H9 (cell line): ENCODE measurements around the gene MDFI. TPM values are rescaled to one million over a fixed set of nuclear protein-coding genes. Genes with fewer than 3 reads are reported as not detected.

Source experiments
- DNase-seq: peaks from one replicate; pipeline ENCODE4 v3.0.0-alpha.2; 2017
- H2AFZ ChIP-seq: one replicate; pipeline ENCODE4 v1.6.1; 2013; ENCODE audit warnings: mild to moderate bottlenecking, low read length, control low read depth, moderate library complexity
- H2AK5ac ChIP-seq: 2 replicates; pipeline ENCODE4 v1.6.1; 2013; ENCODE audit warnings: low read length, control low read depth, mixed read lengths; ENCODE audit not compliant: insufficient read length
- H2BK120ac ChIP-seq: one replicate; pipeline ENCODE4 v1.6.1; 2013; ENCODE audit warnings: low read depth, mild to moderate bottlenecking, low read length, control low read depth, inconsistent platforms; ENCODE audit not compliant: poor library complexity, severe bottlenecking
- H2BK12ac ChIP-seq: 2 replicates; pipeline ENCODE4 v1.6.1; 2013; ENCODE audit warnings: low read length, control low read depth, mixed read lengths, low read depth; ENCODE audit not compliant: insufficient read length
- H2BK15ac ChIP-seq: 2 replicates; pipeline ENCODE4 v1.6.1; 2013; ENCODE audit warnings: low read depth, low read length, control low read depth
- H2BK20ac ChIP-seq: one replicate; pipeline ENCODE4 v1.6.1; 2013; ENCODE audit warnings: low read depth, mild to moderate bottlenecking, low read length, control low read depth, inconsistent platforms; ENCODE audit not compliant: poor library complexity, severe bottlenecking
- H2BK5ac ChIP-seq: 2 replicates; pipeline ENCODE4 v1.6.1; 2013; ENCODE audit warnings: low read length, control low read depth, mixed read lengths; ENCODE audit not compliant: insufficient read length
- H3K14ac ChIP-seq: 2 replicates; pipeline ENCODE4 v1.6.1; 2013; ENCODE audit warnings: low read length, control low read depth; ENCODE audit not compliant: insufficient read depth
- H3K18ac ChIP-seq: 2 replicates; pipeline ENCODE4 v1.6.1; 2013; ENCODE audit warnings: low read depth, mild to moderate bottlenecking, mixed read lengths, low read length, control low read depth; ENCODE audit not compliant: insufficient read length
- H3K23ac ChIP-seq: 2 replicates; pipeline ENCODE4 v1.6.1; 2013; ENCODE audit warnings: low read length, control low read depth, mixed read lengths, low read depth; ENCODE audit not compliant: insufficient read length
- H3K23me2 ChIP-seq: 2 replicates; pipeline ENCODE4 v1.6.1; 2013; ENCODE audit warnings: low read depth, mild to moderate bottlenecking, mixed read lengths, low read length, control low read depth; ENCODE audit not compliant: insufficient read length, poor library complexity, severe bottlenecking
- H3K27ac ChIP-seq: 2 replicates; pipeline ENCODE4 v1.5.1; 2013; ENCODE audit warnings: low read length, control low read depth, mixed read lengths, low read depth; ENCODE audit not compliant: insufficient read length
- H3K27me3 ChIP-seq: 2 replicates; pipeline ENCODE4 v1.6.1; 2013; ENCODE audit warnings: low read length, control low read depth, inconsistent platforms; ENCODE audit not compliant: insufficient read depth
- H3K4ac ChIP-seq: 2 replicates; pipeline ENCODE4 v1.6.1; 2013; ENCODE audit warnings: low read depth, mild to moderate bottlenecking, control low read depth, inconsistent platforms, low read length, moderate library complexity
- H3K4me1 ChIP-seq: 2 replicates; pipeline ENCODE4 v1.6.1; 2013; ENCODE audit warnings: low read length, control low read depth, inconsistent platforms; ENCODE audit not compliant: insufficient read depth
- H3K4me2 ChIP-seq: 2 replicates; pipeline ENCODE4 v1.6.1; 2013; ENCODE audit warnings: low read length, control low read depth, mixed read lengths; ENCODE audit not compliant: insufficient read length, insufficient read depth
- H3K56ac ChIP-seq: 2 replicates; pipeline ENCODE4 v1.6.1; 2013; ENCODE audit warnings: low read depth, mild to moderate bottlenecking, mixed read lengths, low read length, control low read depth; ENCODE audit not compliant: insufficient read length
- H3K79me1 ChIP-seq: 2 replicates; pipeline ENCODE4 v1.6.1; 2013; ENCODE audit warnings: low read depth, mild to moderate bottlenecking, moderate library complexity, low read length, control low read depth, inconsistent platforms; ENCODE audit not compliant: insufficient read depth, poor library complexity, severe bottlenecking
- H3K79me2 ChIP-seq: 2 replicates; pipeline ENCODE4 v1.6.1; 2013; ENCODE audit warnings: low read length, control low read depth, inconsistent platforms; ENCODE audit not compliant: insufficient read depth
- H3K9ac ChIP-seq: 2 replicates; pipeline ENCODE4 v1.6.1; 2013; ENCODE audit warnings: low read length, control low read depth, mixed read lengths; ENCODE audit not compliant: insufficient read length; ENCODE audit errors: extremely low read depth
- H3K9me3 ChIP-seq: one replicate; pipeline ENCODE4 v1.6.1; 2013; ENCODE audit warnings: low read depth, low read length, inconsistent platforms; ENCODE audit not compliant: control insufficient read depth
- H3T11ph ChIP-seq: one replicate; pipeline ENCODE4 v1.6.1; 2013; ENCODE audit warnings: mild to moderate bottlenecking, low read length, control low read depth, inconsistent platforms
- H4K20me1 ChIP-seq: one replicate; pipeline ENCODE4 v1.6.1; 2013; ENCODE audit not compliant: control insufficient read depth, insufficient read length, insufficient read depth
- H4K5ac ChIP-seq: 2 replicates; pipeline ENCODE4 v1.6.1; 2013; ENCODE audit warnings: low read depth, mild to moderate bottlenecking, mixed read lengths, low read length, control low read depth; ENCODE audit not compliant: insufficient read length
- H4K8ac ChIP-seq: replicated peaks from 2 replicates; pipeline ENCODE4 v1.6.1; 2013; ENCODE audit warnings: low read length, control low read depth, mixed read lengths, low read depth; ENCODE audit not compliant: insufficient read length
- H4K91ac ChIP-seq: 2 replicates; pipeline ENCODE4 v1.6.1; 2013; ENCODE audit warnings: low read depth, mild to moderate bottlenecking, moderate library complexity, mixed read lengths, low read length, control low read depth; ENCODE audit not compliant: insufficient read length
- H3K27ac Mint-ChIP-seq, 3 experiments: 2 replicates in 2 of 3; 3 replicates in 1 of 3; pipeline ENCODE4 v1.8.0; 2020 to 2021; ENCODE audit warnings: mixed read lengths in 3 of 3, mild to moderate bottlenecking in 1 of 3, moderate library complexity in 1 of 3
- H3K27me3 Mint-ChIP-seq: 2 replicates; pipeline ENCODE4 v1.8.0; 2021; ENCODE audit warnings: low read depth, mild to moderate bottlenecking, moderate library complexity, mixed read lengths
- H3K36me3 Mint-ChIP-seq, 3 experiments: 2 replicates in 2 of 3; 3 replicates in 1 of 3; pipeline ENCODE4 v1.8.0; 2020 to 2021; ENCODE audit warnings: low read depth in 3 of 3, mixed read lengths in 3 of 3; ENCODE audit not compliant: insufficient read depth in 1 of 3
- H3K4me1 Mint-ChIP-seq, 2 experiments: 2 replicates each; pipeline ENCODE4 v1.8.0; 2020; ENCODE audit warnings: mixed read lengths in 2 of 2
- H3K4me3 Mint-ChIP-seq, 2 experiments: 2 replicates in 1 of 2; 3 replicates in 1 of 2; pipeline ENCODE4 v1.8.0; 2020 to 2021; ENCODE audit warnings: mild to moderate bottlenecking in 2 of 2, mixed read lengths in 2 of 2, moderate library complexity in 1 of 2
- H3K9me3 Mint-ChIP-seq, 2 experiments: 2 replicates in 1 of 2; 3 replicates in 1 of 2; pipeline ENCODE4 v1.8.0; 2020; ENCODE audit warnings: mild to moderate bottlenecking in 2 of 2, mixed read lengths in 2 of 2, moderate library complexity in 1 of 2
- CTCF ChIP-seq: fragments of 200-600 bp; sonication (generic); conservative IDR thresholded peaks from 3 replicates; pipeline ENCODE4 v1.8.0; 2021; ENCODE audit warnings: antibody characterized with exemption, mild to moderate bottlenecking
- WGBS: extraction: QIAGEN DNeasy Blood & Tissue Kit; methylation state at CpG from one replicate; pipeline ENCODE4 v1.1.7; 2013; ENCODE audit warnings: missing lambda C conversion rate, low lambda C conversion rate, mixed read lengths; ENCODE audit not compliant: insufficient read length; ENCODE audit errors: extremely low coverage; 5-methylcytosine and 5-hydroxymethylcytosine counted together
- total RNA-seq: library from RNA; stranded (reverse); gene quantifications from 2 replicates; pipeline ENCODE4 v1.2.1, GENCODE V29; 2021

The MDFI gene
- total RNA-seq, 1 experiment from 2014 or later = 45.0 TPM

- no peak overlapping the region for H2BK12ac ChIP-seq
- no peak overlapping the region for H3K27ac ChIP-seq
- no peak overlapping the region for H2AFZ ChIP-seq
- no peak overlapping the region for H2BK15ac ChIP-seq
- H3K4me1 ChIP-seq = no peaks in the 10 kb centered on the region; the same call in 1 of the 2 replicates
- no peak overlapping the region for H3K9ac ChIP-seq
- Mint-ChIP-seq H3K36me3 (peaks cover 27 to 59% (median 33%) of the 10 kb centered on the region in 3 experiments; a peak in 6 of 7 replicates), H3K4me1 (peaks cover 12 to 17% of the 10 kb centered on the region in 2 experiments), H3K9me3 (no peaks in the 10 kb centered on the region), H3K27ac (0 out of 7 replicates have a peak overlapping the region, but pooled peaks of 1 of the 3 experiments have one; percentile 64), H3K27me3 (no peaks in the 10 kb centered on the region; the same call in 1 of the 2 replicates), H3K4me3 (no peak overlapping the region)
- no peak for DNase-seq
- no peak overlapping the region for H3K4me2 ChIP-seq
- H3K79me1 ChIP-seq = no peaks in the 10 kb centered on the region
- no peaks in the 10 kb centered on the region for H3K23me2 ChIP-seq
- no CpG with 5 or more reads among the region's 10 CpGs for WGBS
- H3K79me2 ChIP-seq = no peaks in the 10 kb centered on the region
- no peak overlapping the region for H2AK5ac ChIP-seq
- H3K4ac ChIP-seq = no peak overlapping the region
- H2BK5ac ChIP-seq = no peak overlapping the region
- no peak overlapping the region for H2BK120ac ChIP-seq
- no peak overlapping the region for H4K5ac ChIP-seq
- no peak overlapping the region for H3T11ph ChIP-seq
- no peak for TF ChIP-seq CTCF
- H3K14ac ChIP-seq = no peak overlapping the region
- no peak overlapping the region for H3K18ac ChIP-seq
- no peaks in the 10 kb centered on the region for H4K20me1 ChIP-seq
- H3K56ac ChIP-seq = no peak overlapping the region
- H3K9me3 ChIP-seq = no peaks in the 10 kb centered on the region
- H4K8ac ChIP-seq = no peak overlapping the region
- H2BK20ac ChIP-seq = no peak overlapping the region
- no peak overlapping the region for H3K23ac ChIP-seq
- H4K91ac ChIP-seq = no peak overlapping the region
- H3K27me3 ChIP-seq = no peaks in the 10 kb centered on the region
Measured at GRCh38 chr6:41649596-41649995, 11.3 kb downstream of the MDFI start.
